Neural crest cell (in vitro differentiated cells): ENCODE data around the gene NRF1. TPM values are rescaled to one million over a fixed set of nuclear protein-coding genes. Genes with fewer than 3 reads are reported as not detected.

Experiments
- DNase-seq: peaks from one replicate; pipeline ENCODE4 v3.0.0; 2021; ENCODE audit warnings: low read depth, mixed read lengths, low spot score
- H3K27ac Mint-ChIP-seq: one replicate; pipeline ENCODE4 v1.8.0; 2021; ENCODE audit warnings: mild to moderate bottlenecking, mixed read lengths; ENCODE audit not compliant: unreplicated experiment
- H3K27me3 Mint-ChIP-seq: 2 replicates; pipeline ENCODE4 v1.8.0; 2021; ENCODE audit warnings: low read depth, mild to moderate bottlenecking, mixed read lengths
- H3K36me3 Mint-ChIP-seq: 2 replicates; pipeline ENCODE4 v1.8.0; 2021; ENCODE audit warnings: low read depth, mild to moderate bottlenecking, mixed read lengths
- H3K4me1 Mint-ChIP-seq: 2 replicates; pipeline ENCODE4 v1.8.0; 2021; ENCODE audit warnings: mixed read lengths
- H3K4me3 Mint-ChIP-seq: one replicate; pipeline ENCODE4 v1.8.0; 2021; ENCODE audit warnings: mild to moderate bottlenecking, mixed read lengths
- H3K9me3 Mint-ChIP-seq: 2 replicates; pipeline ENCODE4 v1.8.0; 2021; ENCODE audit warnings: mixed read lengths
- total RNA-seq: library from RNA; stranded (reverse); gene quantifications from 2 replicates; pipeline ENCODE4 v1.2.1, GENCODE V29; 2021
- TF ChIP-seq, protein P1 (sequence below): fragments of 200-600 bp; sonication (generic); conservative IDR thresholded peaks from 2 replicates; pipeline ENCODE4 v1.5.0; 2021; ENCODE audit warnings: antibody characterized with exemption, mild to moderate bottlenecking

The NRF1 gene
- total RNA-seq, 1 donor from 2014 or later = 27.5 TPM

DNA sequence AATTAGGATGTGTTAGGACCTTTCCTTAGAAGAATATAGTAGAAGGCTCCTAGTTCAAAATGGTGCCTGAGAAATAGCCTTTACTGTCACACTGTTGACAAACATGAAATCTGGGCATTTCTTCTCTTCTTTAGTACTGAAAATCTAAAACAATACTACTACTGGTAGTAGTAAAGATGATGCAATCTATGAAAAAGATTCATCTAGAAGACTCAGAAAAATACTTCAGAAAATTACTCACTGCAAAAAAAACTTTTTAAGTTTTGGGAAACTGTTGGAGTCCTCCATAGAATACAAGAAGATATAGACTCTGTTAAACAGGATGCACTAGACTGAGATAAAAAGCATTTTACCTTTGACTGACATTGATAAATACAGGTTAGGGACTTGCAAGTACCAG, 67.1 kb downstream of the NRF1 start:
- H3K9me3 Mint-ChIP-seq = peaks cover 7% of the 10 kb centered on the region
- no peak for DNase-seq
- no peaks in the 10 kb centered on the region for H3K4me1 Mint-ChIP-seq
- H3K36me3 Mint-ChIP-seq = peaks cover 34% of the 10 kb centered on the region
- TF ChIP-seq, protein P1, sequence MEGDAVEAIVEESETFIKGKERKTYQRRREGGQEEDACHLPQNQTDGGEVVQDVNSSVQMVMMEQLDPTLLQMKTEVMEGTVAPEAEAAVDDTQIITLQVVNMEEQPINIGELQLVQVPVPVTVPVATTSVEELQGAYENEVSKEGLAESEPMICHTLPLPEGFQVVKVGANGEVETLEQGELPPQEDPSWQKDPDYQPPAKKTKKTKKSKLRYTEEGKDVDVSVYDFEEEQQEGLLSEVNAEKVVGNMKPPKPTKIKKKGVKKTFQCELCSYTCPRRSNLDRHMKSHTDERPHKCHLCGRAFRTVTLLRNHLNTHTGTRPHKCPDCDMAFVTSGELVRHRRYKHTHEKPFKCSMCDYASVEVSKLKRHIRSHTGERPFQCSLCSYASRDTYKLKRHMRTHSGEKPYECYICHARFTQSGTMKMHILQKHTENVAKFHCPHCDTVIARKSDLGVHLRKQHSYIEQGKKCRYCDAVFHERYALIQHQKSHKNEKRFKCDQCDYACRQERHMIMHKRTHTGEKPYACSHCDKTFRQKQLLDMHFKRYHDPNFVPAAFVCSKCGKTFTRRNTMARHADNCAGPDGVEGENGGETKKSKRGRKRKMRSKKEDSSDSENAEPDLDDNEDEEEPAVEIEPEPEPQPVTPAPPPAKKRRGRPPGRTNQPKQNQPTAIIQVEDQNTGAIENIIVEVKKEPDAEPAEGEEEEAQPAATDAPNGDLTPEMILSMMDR = no peak
- no peaks in the 10 kb centered on the region for H3K27me3 Mint-ChIP-seq
- no peak overlapping the region for H3K27ac Mint-ChIP-seq
- no peak overlapping the region for H3K4me3 Mint-ChIP-seq

DNA sequence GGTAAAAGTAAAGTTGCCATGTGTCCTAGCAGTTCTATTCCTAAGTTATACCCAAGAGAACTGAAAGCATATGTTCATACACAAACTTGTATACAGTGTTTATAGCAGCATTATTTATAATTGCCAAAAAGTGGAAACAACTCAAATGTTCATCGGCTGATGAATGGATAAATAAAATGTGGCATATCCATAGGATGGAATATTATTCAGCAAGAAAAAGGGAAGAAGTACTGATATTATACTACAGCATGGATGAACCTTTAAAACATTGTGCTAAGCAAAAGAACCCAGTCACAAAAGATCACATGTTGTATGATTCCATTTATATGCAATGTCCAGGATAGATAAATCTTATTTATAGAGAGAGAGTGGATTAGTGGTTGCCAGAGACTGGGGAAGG, 68.9 kb downstream of the NRF1 start:
- Mint-ChIP-seq H3K4me1 (peaks cover 4% of the 10 kb centered on the region), H3K27ac (no peak overlapping the region), H3K9me3 (peaks cover under 1% of the 10 kb centered on the region), H3K27me3 (no peaks in the 10 kb centered on the region), H3K4me3 (no peak overlapping the region), H3K36me3 (peaks cover 23% of the 10 kb centered on the region)
- TF ChIP-seq, protein P1 = no peak
- DNase-seq = no peak

DNA sequence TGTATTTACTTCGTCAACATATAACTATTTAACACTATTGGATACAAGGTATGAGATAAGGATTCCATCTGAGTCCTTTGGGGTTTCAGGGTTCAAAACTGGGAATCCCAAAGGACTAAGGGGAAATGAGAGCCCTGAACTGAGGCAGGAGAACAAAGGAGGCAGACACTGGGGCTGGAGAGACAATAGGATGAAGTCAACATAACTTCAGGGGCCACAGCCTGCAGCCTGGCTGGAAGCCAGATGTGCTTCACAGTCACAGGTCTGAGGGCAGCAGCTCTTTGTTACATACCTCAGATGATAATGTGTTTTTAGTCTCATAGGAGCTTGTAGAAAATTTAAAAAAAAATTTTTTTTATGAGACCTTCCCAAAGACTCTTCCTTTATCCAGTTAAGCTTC, 73.3 kb downstream of the NRF1 start:
- no peak overlapping the region for H3K4me3 Mint-ChIP-seq
- DNase-seq = no peak
- no peaks in the 10 kb centered on the region for H3K27me3 Mint-ChIP-seq
- H3K27ac Mint-ChIP-seq = no peak overlapping the region
- peaks cover 11% of the 10 kb centered on the region for H3K36me3 Mint-ChIP-seq
- H3K4me1 Mint-ChIP-seq = peaks cover 4% of the 10 kb centered on the region
- TF ChIP-seq, protein P1 = no peak
- no peaks in the 10 kb centered on the region for H3K9me3 Mint-ChIP-seq

DNA sequence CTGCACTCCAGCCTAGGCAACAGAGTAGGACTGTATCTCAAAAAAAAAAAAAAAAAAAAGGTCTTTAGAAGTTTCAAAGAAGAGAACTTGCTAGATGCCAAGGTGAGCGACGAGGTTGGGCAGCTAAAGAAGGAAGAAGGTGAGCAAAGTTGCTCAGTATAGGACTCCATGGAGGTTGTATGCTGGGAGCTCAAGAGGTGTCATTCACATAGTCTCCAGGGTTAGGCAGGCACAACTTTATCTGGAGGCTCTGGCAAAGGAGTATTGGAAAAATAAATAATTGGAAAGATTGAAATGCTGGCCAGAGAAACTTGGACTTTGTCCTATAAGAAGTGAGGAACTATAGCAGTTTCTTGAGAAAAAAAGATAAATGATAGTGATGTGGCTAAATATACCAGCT, 74.5 kb downstream of the NRF1 start:
- Mint-ChIP-seq H3K27me3 (no peaks in the 10 kb centered on the region), H3K36me3 (peaks cover 7% of the 10 kb centered on the region), H3K9me3 (no peaks in the 10 kb centered on the region), H3K4me3 (no peak overlapping the region), H3K27ac (no peak overlapping the region), H3K4me1 (peaks cover 4% of the 10 kb centered on the region)
- DNase-seq = no peak
- TF ChIP-seq, protein P1 = no peak

DNA sequence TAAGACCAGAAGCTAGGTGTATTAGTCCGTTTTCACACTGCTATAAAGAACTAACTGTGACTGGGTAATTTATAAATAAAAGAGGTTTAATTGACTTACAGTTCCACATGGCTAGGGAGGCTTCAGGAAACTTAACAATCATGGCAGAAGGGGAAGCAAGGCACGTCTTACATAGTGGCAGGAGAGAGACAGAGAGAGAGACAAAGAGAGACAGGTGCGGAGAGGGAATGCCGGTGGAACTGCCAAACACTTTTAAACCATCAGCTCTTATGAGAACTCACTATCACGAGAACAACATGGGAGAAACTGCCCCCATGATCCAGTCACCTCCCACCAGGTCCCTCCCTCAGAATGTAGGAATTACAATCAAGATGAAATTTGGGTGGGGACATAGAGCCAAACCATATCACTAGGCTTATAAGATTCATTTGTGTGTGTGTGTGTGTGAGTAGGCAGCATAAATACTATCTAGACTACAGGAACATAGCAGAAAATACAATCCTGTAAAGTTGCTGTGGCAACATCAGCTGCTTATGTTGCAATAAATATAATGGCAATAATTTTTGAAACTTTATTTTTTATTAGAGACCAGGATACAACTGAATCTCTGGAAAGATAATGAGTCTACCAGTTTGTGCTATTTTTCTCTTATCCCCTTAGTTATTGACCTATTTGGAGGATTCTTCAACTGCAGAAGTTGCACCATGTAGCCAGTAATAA, 77.1 kb downstream of the NRF1 start:
- no peak for DNase-seq
- TF ChIP-seq, protein P1 = no peak
- peak overlapping the region; percentile 78 for H3K27ac Mint-ChIP-seq
- peaks cover 4% of the 10 kb centered on the region for H3K4me1 Mint-ChIP-seq
- no peak overlapping the region for H3K4me3 Mint-ChIP-seq
- peaks cover 19% of the 10 kb centered on the region for H3K36me3 Mint-ChIP-seq
- no peaks in the 10 kb centered on the region for H3K9me3 Mint-ChIP-seq
- H3K27me3 Mint-ChIP-seq = no peaks in the 10 kb centered on the region
